COLO829 (cell line): ENCODE data around the gene CRYBB2.
"Not testable (repeated sequence)": the region's sequence is repeated elsewhere in the genome, so short reads cannot be mapped to it uniquely, and the experiment has no call there.

Experiments
- DNase-seq: peaks from one replicate; pipeline ENCODE4 v3.0.0; 2012; ENCODE audit warnings: low spot score

Gene CRYBB2

GRCh38 chr22:25233706-25234105 lies 14.3 kb downstream of the CRYBB2 start:
- DNase-seq, result not testable (repeated sequence)

GRCh38 chr22:25235547-25236290 lies 16.3 kb downstream of the CRYBB2 start:
- DNase-seq, result peak; percentile 93

GRCh38 chr22:25236417-25236816 lies 17.0 kb downstream of the CRYBB2 start:
- no peak for DNase-seq

GRCh38 chr22:25237503-25237902 lies 18.1 kb downstream of the CRYBB2 start:
- no peak for DNase-seq

GRCh38 chr22:25238058-25238457 lies 18.6 kb downstream of the CRYBB2 start:
- DNase-seq, result not testable (repeated sequence)

GRCh38 chr22:25255169-25255568 lies 35.7 kb downstream of the CRYBB2 start:
- DNase-seq, result not testable (repeated sequence)

- not testable (repeated sequence) for DNase-seq
These were observed 48.1 kb downstream of the CRYBB2 start for GRCh38 chr22:25267567-25267966.

GRCh38 chr22:25268902-25269301 lies 49.5 kb downstream of the CRYBB2 start:
- not testable (repeated sequence) for DNase-seq

GRCh38 chr22:25270061-25270460 lies 50.6 kb downstream of the CRYBB2 start:
- DNase-seq, result not testable (repeated sequence)

GRCh38 chr22:25273231-25273630 lies 53.8 kb downstream of the CRYBB2 start:
- DNase-seq, result not testable (repeated sequence)

- DNase-seq, result not testable (repeated sequence)
These were observed 54.5 kb downstream of the CRYBB2 start for GRCh38 chr22:25273928-25274327.

GRCh38 chr22:25280118-25280517 lies 60.7 kb downstream of the CRYBB2 start:
- DNase-seq, result not testable (repeated sequence)
